H9 (cell line): ENCODE data around the gene RNGTT. TPM values are rescaled to one million over a fixed set of nuclear protein-coding genes. Genes with fewer than 3 reads are reported as not detected.
A peak's percentile ranks its signal among the peaks of the same experiment; 100 is the strongest.

ENCODE experiments used
- DNase-seq: peaks from one replicate; pipeline ENCODE4 v3.0.0-alpha.2; 2017
- H2AFZ ChIP-seq: one replicate; pipeline ENCODE4 v1.6.1; 2013; ENCODE audit warnings: mild to moderate bottlenecking, low read length, control low read depth, moderate library complexity
- H2AK5ac ChIP-seq: 2 replicates; pipeline ENCODE4 v1.6.1; 2013; ENCODE audit warnings: low read length, control low read depth, mixed read lengths; ENCODE audit not compliant: insufficient read length
- H2BK120ac ChIP-seq: one replicate; pipeline ENCODE4 v1.6.1; 2013; ENCODE audit warnings: low read depth, mild to moderate bottlenecking, low read length, control low read depth, inconsistent platforms; ENCODE audit not compliant: poor library complexity, severe bottlenecking
- H2BK12ac ChIP-seq: 2 replicates; pipeline ENCODE4 v1.6.1; 2013; ENCODE audit warnings: low read length, control low read depth, mixed read lengths, low read depth; ENCODE audit not compliant: insufficient read length
- H2BK15ac ChIP-seq: 2 replicates; pipeline ENCODE4 v1.6.1; 2013; ENCODE audit warnings: low read depth, low read length, control low read depth
- H2BK20ac ChIP-seq: one replicate; pipeline ENCODE4 v1.6.1; 2013; ENCODE audit warnings: low read depth, mild to moderate bottlenecking, low read length, control low read depth, inconsistent platforms; ENCODE audit not compliant: poor library complexity, severe bottlenecking
- H2BK5ac ChIP-seq: 2 replicates; pipeline ENCODE4 v1.6.1; 2013; ENCODE audit warnings: low read length, control low read depth, mixed read lengths; ENCODE audit not compliant: insufficient read length
- H3K14ac ChIP-seq: 2 replicates; pipeline ENCODE4 v1.6.1; 2013; ENCODE audit warnings: low read length, control low read depth; ENCODE audit not compliant: insufficient read depth
- H3K18ac ChIP-seq: 2 replicates; pipeline ENCODE4 v1.6.1; 2013; ENCODE audit warnings: low read depth, mild to moderate bottlenecking, mixed read lengths, low read length, control low read depth; ENCODE audit not compliant: insufficient read length
- H3K23ac ChIP-seq: 2 replicates; pipeline ENCODE4 v1.6.1; 2013; ENCODE audit warnings: low read length, control low read depth, mixed read lengths, low read depth; ENCODE audit not compliant: insufficient read length
- H3K23me2 ChIP-seq: 2 replicates; pipeline ENCODE4 v1.6.1; 2013; ENCODE audit warnings: low read depth, mild to moderate bottlenecking, mixed read lengths, low read length, control low read depth; ENCODE audit not compliant: insufficient read length, poor library complexity, severe bottlenecking
- H3K27ac ChIP-seq: 2 replicates; pipeline ENCODE4 v1.5.1; 2013; ENCODE audit warnings: low read length, control low read depth, mixed read lengths, low read depth; ENCODE audit not compliant: insufficient read length
- H3K27me3 ChIP-seq: 2 replicates; pipeline ENCODE4 v1.6.1; 2013; ENCODE audit warnings: low read length, control low read depth, inconsistent platforms; ENCODE audit not compliant: insufficient read depth
- H3K4ac ChIP-seq: 2 replicates; pipeline ENCODE4 v1.6.1; 2013; ENCODE audit warnings: low read depth, mild to moderate bottlenecking, control low read depth, inconsistent platforms, low read length, moderate library complexity
- H3K4me1 ChIP-seq: 2 replicates; pipeline ENCODE4 v1.6.1; 2013; ENCODE audit warnings: low read length, control low read depth, inconsistent platforms; ENCODE audit not compliant: insufficient read depth
- H3K4me2 ChIP-seq: 2 replicates; pipeline ENCODE4 v1.6.1; 2013; ENCODE audit warnings: low read length, control low read depth, mixed read lengths; ENCODE audit not compliant: insufficient read length, insufficient read depth
- H3K56ac ChIP-seq: 2 replicates; pipeline ENCODE4 v1.6.1; 2013; ENCODE audit warnings: low read depth, mild to moderate bottlenecking, mixed read lengths, low read length, control low read depth; ENCODE audit not compliant: insufficient read length
- H3K79me1 ChIP-seq: 2 replicates; pipeline ENCODE4 v1.6.1; 2013; ENCODE audit warnings: low read depth, mild to moderate bottlenecking, moderate library complexity, low read length, control low read depth, inconsistent platforms; ENCODE audit not compliant: insufficient read depth, poor library complexity, severe bottlenecking
- H3K79me2 ChIP-seq: 2 replicates; pipeline ENCODE4 v1.6.1; 2013; ENCODE audit warnings: low read length, control low read depth, inconsistent platforms; ENCODE audit not compliant: insufficient read depth
- H3K9ac ChIP-seq: 2 replicates; pipeline ENCODE4 v1.6.1; 2013; ENCODE audit warnings: low read length, control low read depth, mixed read lengths; ENCODE audit not compliant: insufficient read length; ENCODE audit errors: extremely low read depth
- H3K9me3 ChIP-seq: one replicate; pipeline ENCODE4 v1.6.1; 2013; ENCODE audit warnings: low read depth, low read length, inconsistent platforms; ENCODE audit not compliant: control insufficient read depth
- H3T11ph ChIP-seq: one replicate; pipeline ENCODE4 v1.6.1; 2013; ENCODE audit warnings: mild to moderate bottlenecking, low read length, control low read depth, inconsistent platforms
- H4K20me1 ChIP-seq: one replicate; pipeline ENCODE4 v1.6.1; 2013; ENCODE audit not compliant: control insufficient read depth, insufficient read length, insufficient read depth
- H4K5ac ChIP-seq: 2 replicates; pipeline ENCODE4 v1.6.1; 2013; ENCODE audit warnings: low read depth, mild to moderate bottlenecking, mixed read lengths, low read length, control low read depth; ENCODE audit not compliant: insufficient read length
- H4K8ac ChIP-seq: replicated peaks from 2 replicates; pipeline ENCODE4 v1.6.1; 2013; ENCODE audit warnings: low read length, control low read depth, mixed read lengths, low read depth; ENCODE audit not compliant: insufficient read length
- H4K91ac ChIP-seq: 2 replicates; pipeline ENCODE4 v1.6.1; 2013; ENCODE audit warnings: low read depth, mild to moderate bottlenecking, moderate library complexity, mixed read lengths, low read length, control low read depth; ENCODE audit not compliant: insufficient read length
- H3K27ac Mint-ChIP-seq, 3 experiments: 2 replicates in 2 of 3; 3 replicates in 1 of 3; pipeline ENCODE4 v1.8.0; 2020 to 2021; ENCODE audit warnings: mixed read lengths in 3 of 3, mild to moderate bottlenecking in 1 of 3, moderate library complexity in 1 of 3
- H3K27me3 Mint-ChIP-seq: 2 replicates; pipeline ENCODE4 v1.8.0; 2021; ENCODE audit warnings: low read depth, mild to moderate bottlenecking, moderate library complexity, mixed read lengths
- H3K36me3 Mint-ChIP-seq, 3 experiments: 2 replicates in 2 of 3; 3 replicates in 1 of 3; pipeline ENCODE4 v1.8.0; 2020 to 2021; ENCODE audit warnings: low read depth in 3 of 3, mixed read lengths in 3 of 3; ENCODE audit not compliant: insufficient read depth in 1 of 3
- H3K4me1 Mint-ChIP-seq, 2 experiments: 2 replicates each; pipeline ENCODE4 v1.8.0; 2020; ENCODE audit warnings: mixed read lengths in 2 of 2
- H3K4me3 Mint-ChIP-seq, 2 experiments: 2 replicates in 1 of 2; 3 replicates in 1 of 2; pipeline ENCODE4 v1.8.0; 2020 to 2021; ENCODE audit warnings: mild to moderate bottlenecking in 2 of 2, mixed read lengths in 2 of 2, moderate library complexity in 1 of 2
- H3K9me3 Mint-ChIP-seq, 2 experiments: 2 replicates in 1 of 2; 3 replicates in 1 of 2; pipeline ENCODE4 v1.8.0; 2020; ENCODE audit warnings: mild to moderate bottlenecking in 2 of 2, mixed read lengths in 2 of 2, moderate library complexity in 1 of 2
- WGBS: extraction: QIAGEN DNeasy Blood & Tissue Kit; methylation state at CpG from one replicate; pipeline ENCODE4 v1.1.7; 2013; ENCODE audit warnings: missing lambda C conversion rate, low lambda C conversion rate, mixed read lengths; ENCODE audit not compliant: insufficient read length; ENCODE audit errors: extremely low coverage; 5-methylcytosine and 5-hydroxymethylcytosine counted together
- total RNA-seq: library from RNA; stranded (reverse); gene quantifications from 2 replicates; pipeline ENCODE4 v1.2.1, GENCODE V29; 2021
- TF ChIP-seq, protein P1 (sequence below): fragments of 200-600 bp; sonication (generic); conservative IDR thresholded peaks from 3 replicates; pipeline ENCODE4 v1.8.0; 2021; ENCODE audit warnings: antibody characterized with exemption, mild to moderate bottlenecking

The RNGTT gene
- total RNA-seq, 1 experiment from 2014 or later = 20.5 TPM

- H2BK12ac ChIP-seq = no peak overlapping the region
- H4K91ac ChIP-seq = no peak overlapping the region
- H2BK20ac ChIP-seq = no peak overlapping the region
- H3K4ac ChIP-seq = no peak overlapping the region
- no peaks in the 10 kb centered on the region for H3K27me3 ChIP-seq
- Mint-ChIP-seq H3K27ac (peak overlapping the region in 1 of 3 experiments; percentile 77; a peak in 2 of 7 replicates), H3K9me3 (peaks cover 8 to 11% of the 10 kb centered on the region in 2 experiments; a peak in 4 of 5 replicates), H3K36me3 (peaks cover 28 to 36% (median 31%) of the 10 kb centered on the region in 3 experiments), H3K27me3 (no peaks in the 10 kb centered on the region), H3K4me1 (peaks cover 13 to 19% of the 10 kb centered on the region in 2 experiments), H3K4me3 (no peak overlapping the region)
- H3K4me1 ChIP-seq = no peaks in the 10 kb centered on the region
- no peaks in the 10 kb centered on the region for H3K23me2 ChIP-seq
- H3K18ac ChIP-seq = no peak overlapping the region
- no peaks in the 10 kb centered on the region for H3K9me3 ChIP-seq
- no peaks in the 10 kb centered on the region for H3K79me1 ChIP-seq
- no peak overlapping the region for H4K8ac ChIP-seq
- H4K20me1 ChIP-seq = no peaks in the 10 kb centered on the region
- no peak overlapping the region for H3K14ac ChIP-seq
- TF ChIP-seq, protein P1, sequence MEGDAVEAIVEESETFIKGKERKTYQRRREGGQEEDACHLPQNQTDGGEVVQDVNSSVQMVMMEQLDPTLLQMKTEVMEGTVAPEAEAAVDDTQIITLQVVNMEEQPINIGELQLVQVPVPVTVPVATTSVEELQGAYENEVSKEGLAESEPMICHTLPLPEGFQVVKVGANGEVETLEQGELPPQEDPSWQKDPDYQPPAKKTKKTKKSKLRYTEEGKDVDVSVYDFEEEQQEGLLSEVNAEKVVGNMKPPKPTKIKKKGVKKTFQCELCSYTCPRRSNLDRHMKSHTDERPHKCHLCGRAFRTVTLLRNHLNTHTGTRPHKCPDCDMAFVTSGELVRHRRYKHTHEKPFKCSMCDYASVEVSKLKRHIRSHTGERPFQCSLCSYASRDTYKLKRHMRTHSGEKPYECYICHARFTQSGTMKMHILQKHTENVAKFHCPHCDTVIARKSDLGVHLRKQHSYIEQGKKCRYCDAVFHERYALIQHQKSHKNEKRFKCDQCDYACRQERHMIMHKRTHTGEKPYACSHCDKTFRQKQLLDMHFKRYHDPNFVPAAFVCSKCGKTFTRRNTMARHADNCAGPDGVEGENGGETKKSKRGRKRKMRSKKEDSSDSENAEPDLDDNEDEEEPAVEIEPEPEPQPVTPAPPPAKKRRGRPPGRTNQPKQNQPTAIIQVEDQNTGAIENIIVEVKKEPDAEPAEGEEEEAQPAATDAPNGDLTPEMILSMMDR = no peak
- H2AFZ ChIP-seq = no peak overlapping the region
- no peak overlapping the region for H3K56ac ChIP-seq
- H2BK120ac ChIP-seq = no peak overlapping the region
- H2AK5ac ChIP-seq = no peak overlapping the region
- no peak overlapping the region for H2BK15ac ChIP-seq
- DNase-seq = no peak
- H3K4me2 ChIP-seq = no peak overlapping the region
- H3T11ph ChIP-seq = no peak overlapping the region
- H3K79me2 ChIP-seq = no peaks in the 10 kb centered on the region
- H4K5ac ChIP-seq = no peak overlapping the region
- no peak overlapping the region for H2BK5ac ChIP-seq
- no peak overlapping the region for H3K23ac ChIP-seq
- H3K9ac ChIP-seq = no peak overlapping the region
- H3K27ac ChIP-seq = no peak overlapping the region
- WGBS = no CpG with 5 or more reads among the region's 2 CpGs
Measured at GRCh38 chr6:88882536-88882935, 80.9 kb downstream of the RNGTT start.
